Astrocyte of the hippocampus (primary cell): ENCODE data around the gene SCIN.
A peak's percentile ranks its signal among the peaks of the same experiment; 100 is the strongest.
"Not testable (repeated sequence)": the region's sequence is repeated elsewhere in the genome, so short reads cannot be mapped to it uniquely, and the experiment has no call there.

Experiments used
- DNase-seq: peaks from one replicate; pipeline ENCODE4 v3.0.0; 2011; ENCODE audit warnings: low read depth, low spot score

SCIN gene

DNA sequence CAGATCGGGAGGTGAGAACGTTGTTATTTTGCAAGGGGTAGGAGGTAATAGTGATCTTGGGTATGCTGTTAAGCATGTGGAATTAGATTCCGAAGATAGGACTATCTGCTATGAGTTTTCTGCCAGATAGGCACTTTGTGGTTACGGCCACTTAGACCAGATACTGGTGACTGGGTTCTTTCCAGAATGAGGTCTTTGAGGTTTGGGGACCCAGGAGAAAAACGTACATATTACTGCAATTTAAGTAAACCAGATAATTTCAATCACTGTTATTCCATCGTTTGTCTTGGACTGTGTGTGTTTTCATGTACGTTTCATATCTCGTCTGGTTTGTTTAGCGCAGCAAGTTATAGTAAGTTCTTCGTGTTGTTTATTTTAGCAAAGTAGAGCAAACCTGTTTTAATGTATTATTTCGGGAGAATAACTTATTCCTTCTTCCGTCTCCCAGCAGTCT, 117.2 kb downstream of the SCIN start:
- no peak for DNase-seq

- not testable (repeated sequence) for DNase-seq
Measured at GRCh38 chr7:12688485-12689170, 118.1 kb downstream of the SCIN start.

DNA sequence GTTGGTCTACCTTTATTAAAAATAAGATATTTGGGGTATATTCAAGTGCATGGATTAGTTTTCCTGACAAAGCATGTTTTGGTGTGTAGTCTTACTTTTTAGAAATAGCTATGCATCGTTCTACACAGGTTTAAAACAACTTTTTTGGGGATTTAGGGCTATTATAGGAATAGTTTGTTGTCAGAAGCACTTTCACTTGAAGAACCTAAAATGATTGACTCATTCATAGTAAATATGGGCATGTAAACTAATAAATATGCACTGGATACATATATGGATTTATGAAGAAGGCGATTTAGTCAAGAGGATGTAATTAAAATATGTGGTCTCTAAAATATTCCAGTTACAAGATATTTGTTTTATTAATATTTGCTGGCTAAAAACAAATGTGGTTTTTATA, 118.9 kb downstream of the SCIN start:
- no peak for DNase-seq

DNA sequence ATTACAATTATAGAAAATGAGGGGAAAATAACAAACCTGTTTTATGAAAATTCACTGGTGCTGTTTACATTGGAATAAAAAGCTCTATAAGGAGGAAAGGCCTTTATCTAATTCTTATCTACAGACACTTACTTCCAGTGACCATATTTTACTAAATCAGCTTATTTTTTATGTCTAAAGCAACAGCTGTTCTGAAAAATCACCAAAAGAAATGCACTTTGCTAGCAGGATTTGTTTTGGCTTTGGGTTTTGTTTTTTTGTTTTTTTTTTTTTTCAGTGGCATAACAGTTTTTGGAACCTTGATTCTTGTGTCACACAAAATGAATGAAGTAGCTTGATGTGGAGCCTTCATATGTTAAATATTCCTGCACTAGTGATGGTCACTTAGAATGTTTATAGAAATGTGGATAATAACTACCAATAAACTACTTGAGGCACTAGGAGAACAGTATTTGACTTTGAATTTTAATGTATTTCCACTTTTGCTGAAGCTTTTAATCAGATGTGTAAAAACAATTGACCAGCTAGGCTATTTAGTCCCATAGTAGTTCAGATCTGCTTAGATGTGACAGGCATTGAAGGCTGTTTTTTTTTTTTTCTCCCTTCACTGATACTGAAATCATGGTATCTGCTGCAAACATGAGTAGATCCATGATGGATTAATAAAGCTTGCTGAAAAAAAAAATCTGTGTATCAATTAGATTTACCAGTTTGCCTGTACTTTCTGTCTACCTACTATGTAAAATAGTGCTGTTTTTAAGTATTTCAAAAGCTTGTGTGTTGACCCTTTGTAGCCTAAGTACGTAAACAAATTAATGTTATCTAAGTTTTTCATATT, 119.7 kb downstream of the SCIN start:
- no peak for DNase-seq

GRCh38 chr7:12691388-12691787, 120.9 kb downstream of the SCIN start:
- not testable (repeated sequence) for DNase-seq

DNA sequence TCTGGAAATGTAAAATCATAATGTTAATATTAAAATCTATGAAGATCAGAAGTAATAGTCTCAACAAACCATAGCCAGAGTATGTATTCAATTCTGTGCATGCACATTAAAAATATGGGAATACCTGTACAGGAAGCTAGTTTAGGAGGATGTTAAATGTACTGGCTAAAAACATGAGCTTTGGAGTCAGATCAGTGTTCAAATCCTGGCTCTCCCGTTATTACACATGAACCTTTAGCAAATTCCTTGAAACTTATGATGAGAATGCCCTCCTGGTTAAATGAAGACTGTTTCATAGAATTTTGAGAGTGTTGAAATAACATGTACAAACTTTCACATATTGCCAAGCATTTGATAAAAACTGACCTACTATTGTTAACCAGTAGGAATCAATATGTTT, 121.5 kb downstream of the SCIN start:
- no peak for DNase-seq

DNA sequence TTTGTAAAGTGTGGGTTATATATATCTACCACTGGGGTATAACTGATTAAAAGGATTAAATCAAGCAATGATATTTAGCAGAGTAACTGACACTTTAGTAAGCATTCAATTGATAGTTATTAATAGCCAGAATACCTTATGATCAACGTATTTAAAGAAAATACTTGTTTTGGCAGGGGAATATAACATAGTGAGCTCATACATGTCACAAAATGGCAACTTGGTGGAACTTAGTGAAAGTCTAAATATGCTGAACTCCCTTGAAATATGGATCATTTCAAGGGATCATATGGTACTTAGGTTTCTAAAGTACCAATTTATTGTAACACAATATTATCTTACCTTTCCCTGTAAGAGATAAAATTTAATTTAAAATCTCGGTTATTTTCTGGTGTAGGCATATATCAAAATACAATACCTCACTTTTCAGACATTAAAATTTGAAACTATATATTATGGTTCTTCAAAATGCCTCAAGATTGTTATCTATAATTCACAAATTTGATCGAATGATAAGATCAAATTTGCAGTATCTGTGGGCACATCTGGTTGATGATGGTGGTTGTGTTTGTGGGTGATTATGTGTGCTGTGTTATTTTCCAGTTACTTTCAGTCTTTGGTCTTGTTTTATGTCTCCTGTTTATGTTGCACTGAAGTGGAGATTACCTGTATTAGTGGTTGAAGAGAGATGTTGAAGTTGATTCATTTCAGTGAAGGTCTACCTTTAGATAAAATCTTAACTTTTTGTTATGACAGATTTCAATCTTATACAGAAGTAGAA, 122.1 kb downstream of the SCIN start:
- DNase-seq: no peak

- no peak for DNase-seq
Measured at GRCh38 chr7:12694817-12695216, 124.3 kb downstream of the SCIN start.

- DNase-seq: no peak
Measured at GRCh38 chr7:12695965-12696364, 125.4 kb downstream of the SCIN start.

GRCh38 chr7:12699299-12699698, 128.8 kb downstream of the SCIN start:
- no peak for DNase-seq

DNA sequence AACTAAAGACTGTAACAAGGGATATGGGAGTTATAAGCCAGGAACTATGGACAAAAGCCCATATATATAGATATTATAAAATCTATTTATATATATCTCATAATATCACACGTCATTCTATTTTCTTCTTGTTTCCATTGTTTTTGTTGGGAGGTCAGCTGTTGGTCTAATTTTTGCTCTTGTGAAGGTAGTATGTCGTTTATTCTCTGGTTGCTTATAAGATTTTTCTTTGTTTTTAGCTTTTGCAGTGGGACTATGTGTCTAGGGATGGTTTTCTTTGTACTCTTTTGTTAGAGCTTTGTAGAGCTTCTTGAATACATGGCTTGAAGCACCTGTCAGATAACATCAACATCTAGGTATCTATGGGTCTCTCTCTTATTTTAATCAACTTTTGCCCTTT, 130.9 kb downstream of the SCIN start:
- no peak for DNase-seq

DNA sequence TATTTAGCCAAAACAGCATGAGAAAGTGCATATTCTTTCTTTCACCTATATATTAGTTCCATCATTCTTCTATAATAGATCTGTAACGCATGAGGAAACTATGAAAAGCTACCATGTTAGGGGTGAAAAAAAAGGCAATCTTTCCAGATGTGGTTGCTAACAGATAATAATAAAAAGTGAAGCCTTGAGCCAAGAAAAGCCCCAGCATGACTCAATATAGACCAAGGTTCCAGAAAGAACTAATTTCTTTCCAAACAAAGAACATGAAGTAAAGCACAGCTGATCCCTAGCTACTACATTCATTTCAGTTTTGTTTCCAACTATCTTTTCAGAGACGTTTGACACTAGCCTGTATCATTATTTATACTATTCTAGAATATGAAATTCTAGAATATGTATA, 133.4 kb downstream of the SCIN start:
- no peak for DNase-seq

GRCh38 chr7:12705878-12706277, 135.4 kb downstream of the SCIN start:
- no peak for DNase-seq

GRCh38 chr7:12706900-12707536, 136.5 kb downstream of the SCIN start:
- DNase-seq: peak; percentile 44

- no peak for DNase-seq
Measured at GRCh38 chr7:12708314-12708713, 137.8 kb downstream of the SCIN start.
